Fibroblast of lung (primary cell): ENCODE measurements around the gene ROBO2.

Source experiments
- CTCF ChIP-seq, 2 donors: IDR thresholded peaks in 1 of 2; conservative IDR thresholded peaks in 1 of 2; 1 replicate in 1 of 2; 2 replicates in 1 of 2; pipeline ENCODE4 v1.5.1; 2011 to 2012; ENCODE audit warnings: low read length in 2 of 2, control low read depth in 1 of 2, inconsistent platforms in 1 of 2, low read depth in 1 of 2, mild to moderate bottlenecking in 1 of 2
- EZH2 ChIP-seq: IDR thresholded peaks from 2 replicates; pipeline ENCODE4 v1.5.1; 2012; ENCODE audit warnings: low read length, control low read depth, mild to moderate bottlenecking; ENCODE audit errors: missing control alignments

- TF ChIP-seq CTCF (conservative IDR thresholded peaks at IDR 0.05 in 1 of 2, IDR thresholded peaks at IDR 0.05 in 1 of 2; ENCODE audit: low read depth in 1 of 2, low read length in 2 of 2) (no peak), EZH2 (no peak)
These were observed 264.2 kb downstream of the ROBO2 start for GRCh38 chr3:77303955-77304699.
